Measurements from ENCODE around the gene SEC24D.

GRCh38 chr4:118755438-118756226 is 80.3 kb downstream of the SEC24D start:
- TF ChIP-seq SP7 (tag by site-specific recombination; IDR thresholded peaks at IDR 0.05) (no peak), ZNF311 (tag by site-specific recombination; IDR thresholded peaks at IDR 0.05; ENCODE audit: borderline replicate concordance) (no peak), YY1 (tag by site-specific recombination; IDR thresholded peaks at IDR 0.05) (no peak), ZFP37 (tag by site-specific recombination; IDR thresholded peaks at IDR 0.05) (no peak), HOXA7 (CRISPR knock-in tag; IDR thresholded peaks at IDR 0.05; ENCODE audit: borderline replicate concordance) (no peak), ZNF639 (tag by site-specific recombination; IDR thresholded peaks at IDR 0.05) (no peak), ZNF202 (tag by site-specific recombination; IDR thresholded peaks at IDR 0.05; ENCODE audit: borderline replicate concordance) (no peak), ZNF701 (tag by site-specific recombination; IDR thresholded peaks at IDR 0.05) (no peak)
- TF ChIP-seq, protein P1, sequence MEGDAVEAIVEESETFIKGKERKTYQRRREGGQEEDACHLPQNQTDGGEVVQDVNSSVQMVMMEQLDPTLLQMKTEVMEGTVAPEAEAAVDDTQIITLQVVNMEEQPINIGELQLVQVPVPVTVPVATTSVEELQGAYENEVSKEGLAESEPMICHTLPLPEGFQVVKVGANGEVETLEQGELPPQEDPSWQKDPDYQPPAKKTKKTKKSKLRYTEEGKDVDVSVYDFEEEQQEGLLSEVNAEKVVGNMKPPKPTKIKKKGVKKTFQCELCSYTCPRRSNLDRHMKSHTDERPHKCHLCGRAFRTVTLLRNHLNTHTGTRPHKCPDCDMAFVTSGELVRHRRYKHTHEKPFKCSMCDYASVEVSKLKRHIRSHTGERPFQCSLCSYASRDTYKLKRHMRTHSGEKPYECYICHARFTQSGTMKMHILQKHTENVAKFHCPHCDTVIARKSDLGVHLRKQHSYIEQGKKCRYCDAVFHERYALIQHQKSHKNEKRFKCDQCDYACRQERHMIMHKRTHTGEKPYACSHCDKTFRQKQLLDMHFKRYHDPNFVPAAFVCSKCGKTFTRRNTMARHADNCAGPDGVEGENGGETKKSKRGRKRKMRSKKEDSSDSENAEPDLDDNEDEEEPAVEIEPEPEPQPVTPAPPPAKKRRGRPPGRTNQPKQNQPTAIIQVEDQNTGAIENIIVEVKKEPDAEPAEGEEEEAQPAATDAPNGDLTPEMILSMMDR (tag by site-specific recombination; IDR thresholded peaks at IDR 0.05): no peak
- TF ChIP-seq, protein P2, sequence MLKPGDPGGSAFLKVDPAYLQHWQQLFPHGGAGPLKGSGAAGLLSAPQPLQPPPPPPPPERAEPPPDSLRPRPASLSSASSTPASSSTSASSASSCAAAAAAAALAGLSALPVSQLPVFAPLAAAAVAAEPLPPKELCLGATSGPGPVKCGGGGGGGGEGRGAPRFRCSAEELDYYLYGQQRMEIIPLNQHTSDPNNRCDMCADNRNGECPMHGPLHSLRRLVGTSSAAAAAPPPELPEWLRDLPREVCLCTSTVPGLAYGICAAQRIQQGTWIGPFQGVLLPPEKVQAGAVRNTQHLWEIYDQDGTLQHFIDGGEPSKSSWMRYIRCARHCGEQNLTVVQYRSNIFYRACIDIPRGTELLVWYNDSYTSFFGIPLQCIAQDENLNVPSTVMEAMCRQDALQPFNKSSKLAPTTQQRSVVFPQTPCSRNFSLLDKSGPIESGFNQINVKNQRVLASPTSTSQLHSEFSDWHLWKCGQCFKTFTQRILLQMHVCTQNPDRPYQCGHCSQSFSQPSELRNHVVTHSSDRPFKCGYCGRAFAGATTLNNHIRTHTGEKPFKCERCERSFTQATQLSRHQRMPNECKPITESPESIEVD (tag by site-specific recombination; IDR thresholded peaks at IDR 0.05): no peak
- TF ChIP-seq, protein P3, sequence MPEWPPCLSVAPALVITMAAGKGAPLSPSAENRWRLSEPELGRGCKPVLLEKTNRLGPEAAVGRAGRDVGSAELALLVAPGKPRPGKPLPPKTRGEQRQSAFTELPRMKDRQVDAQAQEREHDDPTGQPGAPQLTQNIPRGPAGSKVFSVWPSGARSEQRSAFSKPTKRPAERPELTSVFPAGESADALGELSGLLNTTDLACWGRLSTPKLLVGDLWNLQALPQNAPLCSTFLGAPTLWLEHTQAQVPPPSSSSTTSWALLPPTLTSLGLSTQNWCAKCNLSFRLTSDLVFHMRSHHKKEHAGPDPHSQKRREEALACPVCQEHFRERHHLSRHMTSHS (tag by site-specific recombination; IDR thresholded peaks at IDR 0.05): no peak

Measured in HEK293 (cell line).